Hepatocyte (in vitro differentiated cells): ENCODE measurements around the gene NOSIP.

Experiments used
- EZH2 ChIP-seq: fragments of 200-600 bp; sonication (generic); IDR thresholded peaks from 2 replicates; pipeline ENCODE4 v1.6.1; 2016; ENCODE audit warnings: antibody characterized with exemption, mild to moderate bottlenecking, borderline replicate concordance
- TF ChIP-seq, protein P1 (sequence below): fragments of 200-600 bp; sonication (generic); IDR thresholded peaks from 2 replicates; pipeline ENCODE4 v1.5.1; 2016; ENCODE audit warnings: antibody characterized with exemption, mild to moderate bottlenecking; ENCODE audit not compliant: poor library complexity

GRCh38 chr19:49541914-49542313 lies 38.4 kb downstream of the NOSIP start:
- TF ChIP-seq, protein P1, sequence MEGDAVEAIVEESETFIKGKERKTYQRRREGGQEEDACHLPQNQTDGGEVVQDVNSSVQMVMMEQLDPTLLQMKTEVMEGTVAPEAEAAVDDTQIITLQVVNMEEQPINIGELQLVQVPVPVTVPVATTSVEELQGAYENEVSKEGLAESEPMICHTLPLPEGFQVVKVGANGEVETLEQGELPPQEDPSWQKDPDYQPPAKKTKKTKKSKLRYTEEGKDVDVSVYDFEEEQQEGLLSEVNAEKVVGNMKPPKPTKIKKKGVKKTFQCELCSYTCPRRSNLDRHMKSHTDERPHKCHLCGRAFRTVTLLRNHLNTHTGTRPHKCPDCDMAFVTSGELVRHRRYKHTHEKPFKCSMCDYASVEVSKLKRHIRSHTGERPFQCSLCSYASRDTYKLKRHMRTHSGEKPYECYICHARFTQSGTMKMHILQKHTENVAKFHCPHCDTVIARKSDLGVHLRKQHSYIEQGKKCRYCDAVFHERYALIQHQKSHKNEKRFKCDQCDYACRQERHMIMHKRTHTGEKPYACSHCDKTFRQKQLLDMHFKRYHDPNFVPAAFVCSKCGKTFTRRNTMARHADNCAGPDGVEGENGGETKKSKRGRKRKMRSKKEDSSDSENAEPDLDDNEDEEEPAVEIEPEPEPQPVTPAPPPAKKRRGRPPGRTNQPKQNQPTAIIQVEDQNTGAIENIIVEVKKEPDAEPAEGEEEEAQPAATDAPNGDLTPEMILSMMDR: no peak
- TF ChIP-seq EZH2: no peak
